BLaER1 treated with 17β-estradiol and CSF1 and Interleukin-3, amounts not matched to agents 10 nM and 100 nM (cell line): ENCODE data around the gene CAAP1.
A peak's percentile ranks its signal among the peaks of the same experiment; 100 is the strongest.
"Not testable (repeated sequence)": the region's sequence is repeated elsewhere in the genome, so short reads cannot be mapped to it uniquely, and the experiment has no call there.

Experiments used
- H3K27ac ChIP-seq, 11 experiments: shearing (Covaris generic); formaldehyde crosslinking; 2 replicates each; pipeline ENCODE4 v1.8.1; 2022
- H3K27me3 ChIP-seq, 11 experiments: shearing (Covaris generic); formaldehyde crosslinking; 2 replicates each; pipeline ENCODE4 v1.8.1; 2022
- H3K36me3 ChIP-seq, 11 experiments: shearing (Covaris generic); formaldehyde crosslinking; 2 replicates each; pipeline ENCODE4 v1.8.1; 2022
- H3K4me1 ChIP-seq, 10 experiments: shearing (Covaris generic); formaldehyde crosslinking; 2 replicates each; pipeline ENCODE4 v1.8.1; 2022
- H3K4me2 ChIP-seq, 11 experiments: shearing (Covaris generic); formaldehyde crosslinking; 2 replicates each; pipeline ENCODE4 v1.8.1; 2022
- H3K4me3 ChIP-seq, 10 experiments: shearing (Covaris generic); formaldehyde crosslinking; 2 replicates each; pipeline ENCODE4 v1.8.1; 2022
- H3K9ac ChIP-seq, 11 experiments: shearing (Covaris generic); formaldehyde crosslinking; 2 replicates each; pipeline ENCODE4 v1.8.1; 2022
- H3K9me3 ChIP-seq, 11 experiments: shearing (Covaris generic); formaldehyde crosslinking; replicated peaks in 1 of 11; 2 replicates each; pipeline ENCODE4 v1.8.1; 2022
- H4K20me1 ChIP-seq, 11 experiments: shearing (Covaris generic); formaldehyde crosslinking; 2 replicates each; pipeline ENCODE4 v1.8.1; 2022
- Cebpa-rat ChIP-seq, 11 experiments: shearing (Covaris generic); IDR thresholded peaks; 2 replicates each; pipeline ENCODE4 v1.8.1; 2022

Gene CAAP1

DNA sequence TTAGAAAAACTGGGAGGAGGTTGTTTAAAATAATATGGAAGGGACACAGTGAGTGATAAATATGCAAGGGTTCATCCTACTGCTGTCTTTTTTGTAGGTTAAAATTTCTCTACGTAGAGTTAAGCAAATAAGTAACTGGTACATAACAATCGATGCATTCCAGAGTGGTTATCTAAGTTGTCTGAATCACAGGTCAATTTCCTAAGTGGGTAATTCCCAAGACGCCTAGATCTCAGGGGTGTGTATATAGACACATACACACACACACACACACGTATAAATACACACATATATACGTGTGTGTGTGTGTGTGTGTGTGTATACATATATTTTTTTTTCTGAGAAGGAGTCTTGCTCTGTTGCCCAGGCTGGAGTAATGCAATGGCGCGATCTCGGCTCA, 22.3 kb downstream of the CAAP1 start:
- TF ChIP-seq Cebpa-rat (IDR thresholded peaks at IDR 0.05): no peak
- no peaks in the 10 kb centered on the region for H3K9me3 ChIP-seq
- no peaks in the 10 kb centered on the region for H4K20me1 ChIP-seq
- H3K27ac ChIP-seq: no peak overlapping the region
- no peaks in the 10 kb centered on the region for H3K27me3 ChIP-seq
- H3K4me3 ChIP-seq: no peak overlapping the region
- no peak overlapping the region for H3K4me2 ChIP-seq
- peaks cover 4 to 45% (median 29%) of the 10 kb centered on the region in 11 experiments; a peak in 17 of 22 replicates for H3K36me3 ChIP-seq
- H3K4me1 ChIP-seq: no peaks in the 10 kb centered on the region
- H3K9ac ChIP-seq: no peak overlapping the region

DNA sequence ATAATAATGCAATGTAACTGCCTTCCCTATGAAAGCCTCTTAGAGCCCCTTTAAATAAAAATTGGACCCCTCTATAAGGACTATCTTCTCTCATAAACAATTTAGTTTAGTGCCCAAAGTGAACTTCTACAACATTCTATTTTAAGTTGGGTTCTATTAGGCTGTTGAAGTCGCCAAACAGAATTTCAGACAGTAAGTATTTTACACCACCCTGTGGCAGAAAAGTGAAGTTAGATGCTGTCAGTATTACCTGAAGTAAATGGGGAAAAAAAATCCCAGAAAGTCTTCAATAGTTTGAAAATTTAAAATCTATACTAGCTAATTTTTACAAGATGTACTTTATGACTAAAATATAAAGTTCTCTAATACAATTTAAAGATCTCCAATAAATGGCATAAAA, 29.5 kb downstream of the CAAP1 start:
- TF ChIP-seq Cebpa-rat (IDR thresholded peaks at IDR 0.05): no peak
- no peak overlapping the region for H3K9ac ChIP-seq
- no peak overlapping the region for H3K4me3 ChIP-seq
- H3K4me1 ChIP-seq: no peaks in the 10 kb centered on the region
- peaks cover 14 to 51% (median 30%) of the 10 kb centered on the region in 11 experiments for H3K36me3 ChIP-seq
- no peak overlapping the region for H3K4me2 ChIP-seq
- H3K27me3 ChIP-seq: no peaks in the 10 kb centered on the region
- H4K20me1 ChIP-seq: no peaks in the 10 kb centered on the region; a peak in 1 of 22 replicates
- no peaks in the 10 kb centered on the region for H3K9me3 ChIP-seq
- no peak overlapping the region for H3K27ac ChIP-seq

DNA sequence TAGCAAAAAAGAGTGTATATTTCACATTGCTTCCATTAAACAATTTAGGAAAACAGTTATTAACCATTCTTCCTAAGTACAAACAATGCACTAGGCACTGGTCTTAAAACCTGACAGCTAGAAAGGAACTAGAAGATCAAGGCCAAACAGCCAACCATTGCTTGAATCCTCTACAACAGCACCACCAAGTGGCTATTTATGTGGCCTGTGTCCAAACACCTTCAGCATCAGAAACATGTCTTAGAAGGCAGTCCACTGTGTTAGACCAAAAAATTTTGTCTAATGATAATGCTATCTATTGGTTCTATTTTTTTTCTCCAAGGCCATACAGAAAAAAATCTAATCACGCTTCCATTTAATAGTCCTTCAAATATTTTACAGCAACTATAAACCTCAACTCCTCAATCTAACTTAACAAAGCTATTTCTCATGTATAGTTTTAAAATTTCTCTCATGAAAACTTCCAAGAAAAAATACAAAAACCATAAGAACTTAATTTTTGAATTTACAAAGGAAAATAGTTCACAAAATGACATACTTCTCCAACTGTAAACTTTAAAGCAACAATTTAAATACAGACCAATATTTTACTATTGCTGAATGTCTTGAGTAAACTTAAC, 36.1 kb downstream of the CAAP1 start:
- Histone ChIP-seq H4K20me1 (no peaks in the 10 kb centered on the region; a peak in 1 of 22 replicates), H3K9ac (no peak overlapping the region), H3K27ac (no peak overlapping the region), H3K27me3 (no peaks in the 10 kb centered on the region), H3K4me1 (no peaks in the 10 kb centered on the region), H3K4me2 (no peak overlapping the region), H3K4me3 (no peak overlapping the region), H3K36me3 (peaks cover 40 to 99% (median 72%) of the 10 kb centered on the region in 11 experiments), H3K9me3 (peaks cover 0 to 3% (median 0%) of the 10 kb centered on the region in 11 experiments; a peak in 1 of 22 replicates)
- TF ChIP-seq Cebpa-rat (IDR thresholded peaks at IDR 0.05): no peak

DNA sequence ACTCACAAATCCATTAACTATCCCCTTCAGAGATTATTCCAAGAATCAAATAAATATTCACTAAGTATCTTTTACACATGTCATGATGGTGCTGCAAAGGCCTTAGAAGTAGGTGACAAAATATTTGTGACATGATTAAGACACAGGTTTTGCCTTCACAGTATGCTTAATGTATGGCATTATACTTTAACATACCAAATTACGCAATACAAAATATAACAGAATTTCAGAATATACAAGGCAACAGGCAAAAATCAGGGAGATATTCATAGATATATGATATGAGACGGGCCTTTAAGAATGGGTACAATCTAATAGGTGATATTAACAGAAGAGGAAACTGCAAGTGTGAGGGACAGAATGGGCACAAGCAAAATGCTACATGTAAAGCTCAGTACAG, 41.6 kb downstream of the CAAP1 start:
- TF ChIP-seq Cebpa-rat (IDR thresholded peaks at IDR 0.05): peak in 3 of 11 experiments; percentile 27 to 53 (median 29); a peak in 2 of 22 replicates
- Histone ChIP-seq H3K9ac (no peak overlapping the region), H3K27me3 (no peaks in the 10 kb centered on the region), H3K4me1 (no peaks in the 10 kb centered on the region), H3K36me3 (peaks cover 45 to 90% (median 70%) of the 10 kb centered on the region in 11 experiments), H3K9me3 (no peaks in the 10 kb centered on the region), H4K20me1 (no peaks in the 10 kb centered on the region), H3K4me3 (no peak overlapping the region), H3K27ac (no peak overlapping the region), H3K4me2 (no peak overlapping the region)

DNA sequence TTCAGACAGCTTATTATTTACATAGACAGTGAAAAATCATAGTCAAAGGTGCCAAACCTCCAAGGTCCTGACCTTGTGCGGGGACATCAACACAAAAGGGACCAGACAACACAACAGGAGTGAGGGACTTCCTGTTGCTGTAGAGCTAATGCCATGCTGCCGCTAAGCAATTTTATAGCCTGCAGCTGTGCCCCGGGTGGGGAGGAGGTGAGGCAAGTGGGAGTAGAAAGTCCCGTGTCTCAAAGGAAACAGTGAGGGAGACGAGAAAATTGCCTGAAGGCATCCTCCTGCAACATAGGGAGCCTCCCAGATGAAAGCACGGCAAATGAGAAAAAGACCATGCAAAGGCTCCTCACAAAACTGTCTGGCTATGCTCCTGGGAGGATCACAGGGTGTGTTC, 58.8 kb downstream of the CAAP1 start:
- Histone ChIP-seq H3K36me3 (peaks cover 0 to 16% (median 10%) of the 10 kb centered on the region in 11 experiments; a peak in 12 of 22 replicates), H3K4me2 (no peak overlapping the region), H3K27me3 (no peaks in the 10 kb centered on the region), H3K27ac (no peak overlapping the region), H4K20me1 (no peaks in the 10 kb centered on the region), H3K4me3 (no peak overlapping the region), H3K9ac (no peak overlapping the region), H3K4me1 (peaks cover 0 to 9% (median 0%) of the 10 kb centered on the region in 10 experiments; a peak in 5 of 20 replicates), H3K9me3 (peaks cover 0 to 20% (median 10%) of the 10 kb centered on the region in 11 experiments; a peak in 17 of 22 replicates)
- no peak for TF ChIP-seq Cebpa-rat (IDR thresholded peaks at IDR 0.05)

DNA sequence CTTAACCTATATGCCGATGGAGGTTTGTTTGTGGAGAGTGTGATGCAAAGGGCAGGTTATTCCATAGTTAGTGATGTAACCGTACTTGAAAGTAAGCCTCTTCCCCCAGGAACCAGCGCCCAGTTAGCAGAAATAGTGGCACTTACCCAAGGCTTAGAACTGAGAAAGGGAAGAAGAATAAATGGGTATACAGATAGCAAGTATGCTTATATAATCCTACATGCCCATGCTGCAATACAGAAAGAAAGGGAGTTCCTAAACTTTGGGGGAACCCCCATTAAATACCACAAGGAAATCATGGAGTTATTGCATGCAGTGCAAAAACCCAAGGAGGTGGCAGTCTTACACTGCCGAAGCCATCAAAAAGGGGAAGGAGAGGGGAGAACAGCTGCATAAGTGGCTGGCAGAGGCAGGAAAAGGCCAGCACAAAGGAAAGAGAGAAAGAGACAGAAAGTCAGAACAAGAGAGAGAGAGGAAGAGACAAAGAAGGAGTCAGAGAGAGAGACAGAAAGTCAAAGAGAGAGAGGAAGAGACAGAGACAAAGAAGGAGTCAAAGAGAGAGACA, 64.1 kb downstream of the CAAP1 start:
- peaks cover 0 to 22% (median 0%) of the 10 kb centered on the region in 10 experiments; a peak in 6 of 20 replicates for H3K4me1 ChIP-seq
- H4K20me1 ChIP-seq, H3K4me3 ChIP-seq, H3K27me3 ChIP-seq, H3K36me3 ChIP-seq: not testable (repeated sequence)
- H3K9ac ChIP-seq: 0 out of 22 replicates have a peak overlapping the region, but pooled peaks of 2 of the 11 experiments have one; percentile 4 to 46
- peak overlapping the region in 4 of 11 experiments; percentile 18 to 76 (median 52); a peak in 5 of 22 replicates for H3K4me2 ChIP-seq
- H3K9me3 ChIP-seq: peaks cover 0 to 12% (median 9%) of the 10 kb centered on the region in 11 experiments; a peak in 17 of 22 replicates
- H3K27ac ChIP-seq: peak overlapping the region in 4 of 11 experiments; percentile 5 to 69 (median 46); a peak in 5 of 22 replicates

DNA sequence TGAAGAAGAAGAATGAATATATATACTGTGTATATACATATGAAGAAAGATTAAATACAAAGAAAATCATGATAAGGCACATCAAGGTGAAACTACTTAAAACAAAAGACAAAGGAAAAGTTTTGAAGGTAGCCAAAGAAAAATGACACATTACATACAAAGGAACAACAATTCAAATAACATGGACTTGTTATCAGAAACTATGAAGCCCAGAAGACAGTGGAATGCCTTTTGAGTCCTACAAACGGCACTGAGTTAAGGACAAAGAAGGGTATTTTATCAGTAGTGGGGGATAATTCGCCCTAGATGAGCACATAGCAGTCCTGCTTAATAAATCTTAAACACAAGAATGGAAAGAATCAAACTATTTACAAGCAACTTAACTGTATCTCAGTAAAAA, 77.8 kb downstream of the CAAP1 start:
- no peak overlapping the region for H3K4me3 ChIP-seq
- H3K4me2 ChIP-seq: no peak overlapping the region
- H3K27me3 ChIP-seq: no peaks in the 10 kb centered on the region
- TF ChIP-seq Cebpa-rat (IDR thresholded peaks at IDR 0.05): no peak
- H3K4me1 ChIP-seq: no peaks in the 10 kb centered on the region
- no peaks in the 10 kb centered on the region for H3K36me3 ChIP-seq
- no peak overlapping the region for H3K9ac ChIP-seq
- H4K20me1 ChIP-seq: no peaks in the 10 kb centered on the region
- H3K9me3 ChIP-seq: peaks cover 0 to 11% (median 0%) of the 10 kb centered on the region in 11 experiments; a peak in 2 of 22 replicates
- H3K27ac ChIP-seq: no peak overlapping the region

DNA sequence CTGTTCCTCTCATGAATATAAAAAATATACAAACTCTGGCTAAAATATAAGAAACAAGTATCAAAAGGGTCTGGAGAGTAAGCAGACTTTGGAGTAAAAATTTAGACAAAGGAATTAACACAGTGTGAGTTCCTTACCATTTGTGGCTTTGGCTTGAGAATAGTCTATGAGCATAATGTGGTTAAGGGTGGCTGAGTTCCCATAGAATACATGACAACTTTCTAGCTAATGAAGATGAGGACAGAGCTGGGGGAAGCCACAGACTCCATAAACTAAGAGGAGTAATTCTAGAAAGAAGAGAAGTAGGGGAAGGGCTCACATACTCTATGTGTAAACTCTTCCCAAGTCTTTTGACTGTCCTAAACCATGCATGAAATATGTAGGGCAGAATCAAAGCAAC, 79.4 kb downstream of the CAAP1 start:
- Histone ChIP-seq H3K4me1 (no peaks in the 10 kb centered on the region), H4K20me1 (no peaks in the 10 kb centered on the region), H3K27ac (no peak overlapping the region), H3K9ac (no peak overlapping the region), H3K27me3 (no peaks in the 10 kb centered on the region), H3K9me3 (peaks cover 0 to 11% (median 0%) of the 10 kb centered on the region in 11 experiments; a peak in 2 of 22 replicates), H3K36me3 (no peaks in the 10 kb centered on the region), H3K4me2 (no peak overlapping the region), H3K4me3 (no peak overlapping the region)
- TF ChIP-seq Cebpa-rat (IDR thresholded peaks at IDR 0.05): no peak

DNA sequence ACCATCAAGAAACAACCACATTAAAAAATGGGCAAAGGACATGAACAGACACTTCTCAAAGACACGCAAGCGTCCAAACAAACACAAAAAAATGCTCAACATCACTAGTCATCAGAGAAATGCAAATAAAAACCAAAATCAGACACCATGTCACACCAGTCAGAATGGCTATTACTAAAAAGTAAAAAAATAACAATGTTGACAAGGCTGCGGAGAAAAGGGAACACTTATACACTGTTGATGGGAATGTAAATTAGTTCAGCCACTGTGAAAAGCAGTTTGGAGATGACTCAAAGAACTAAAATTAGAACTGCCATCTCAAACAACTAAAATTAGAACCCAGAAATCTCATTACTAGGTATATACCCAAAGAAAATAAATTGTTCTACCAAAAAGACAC, 80.4 kb downstream of the CAAP1 start:
- Histone ChIP-seq H3K9me3 (peaks cover 0 to 11% (median 0%) of the 10 kb centered on the region in 11 experiments; a peak in 2 of 22 replicates), H3K4me2 (no peak overlapping the region), H3K9ac (no peak overlapping the region), H3K36me3 (no peaks in the 10 kb centered on the region), H3K4me3 (no peak overlapping the region), H3K27ac (no peak overlapping the region), H4K20me1 (no peaks in the 10 kb centered on the region), H3K27me3 (no peaks in the 10 kb centered on the region), H3K4me1 (no peaks in the 10 kb centered on the region)
- no peak for TF ChIP-seq Cebpa-rat (IDR thresholded peaks at IDR 0.05)
